ENCODE measurements around the gene ANK2.

ANK2 gene

GRCh38 chr4:113101669-113102068 is 52.2 kb downstream of the ANK2 start:
- DNase-seq: no peak

- DNase-seq: no peak
These were observed 54.1 kb downstream of the ANK2 start for GRCh38 chr4:113103556-113103955.

DNA sequence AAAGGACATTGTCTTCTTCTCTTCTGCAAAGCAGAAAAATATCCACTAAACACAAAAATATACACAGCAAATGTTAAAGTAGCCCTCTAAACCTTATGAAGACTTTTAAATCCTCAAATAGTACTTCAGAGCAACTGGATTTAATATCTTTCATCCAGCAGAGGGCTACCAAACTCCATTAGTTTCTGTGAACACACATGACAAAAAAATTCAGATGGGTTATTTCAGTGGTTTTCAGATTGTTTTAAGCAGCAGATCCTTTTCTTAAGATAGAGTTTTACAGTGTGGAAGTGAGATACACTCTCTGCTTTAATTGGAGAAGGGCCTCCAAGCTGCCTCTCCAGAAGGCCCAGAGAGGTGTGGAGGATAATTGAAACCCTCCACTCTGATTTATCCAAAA is 56.7 kb downstream of the ANK2 start:
- no peak for DNase-seq

- no peak for DNase-seq
These were observed 59.8 kb downstream of the ANK2 start for GRCh38 chr4:113109106-113109718.

- DNase-seq: no peak
These were observed 63.0 kb downstream of the ANK2 start for GRCh38 chr4:113112338-113112978.

GRCh38 chr4:113113151-113113550 is 63.7 kb downstream of the ANK2 start:
- no peak for DNase-seq

DNA sequence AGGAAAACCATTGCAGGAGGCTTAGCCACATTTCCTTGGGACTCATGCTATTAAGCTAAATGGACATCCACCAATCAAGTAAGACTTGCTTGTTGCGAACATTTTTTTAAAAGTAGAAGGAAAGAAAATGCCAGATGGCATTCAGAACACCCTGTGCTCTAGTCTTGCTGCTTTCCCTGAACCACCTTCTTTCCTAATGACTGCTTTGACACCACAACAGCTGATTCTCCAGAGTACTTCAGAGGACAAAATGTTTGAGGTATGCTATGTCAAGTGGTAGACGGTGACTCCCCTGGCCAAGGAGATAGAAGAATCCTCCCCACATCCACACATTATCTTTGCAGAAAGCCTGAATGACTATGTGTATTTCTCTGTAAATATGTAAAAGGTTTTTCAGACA is 65.4 kb downstream of the ANK2 start:
- no peak for DNase-seq

- DNase-seq: peak; percentile 81
These were observed 67.2 kb downstream of the ANK2 start for GRCh38 chr4:113116414-113117357.

DNA sequence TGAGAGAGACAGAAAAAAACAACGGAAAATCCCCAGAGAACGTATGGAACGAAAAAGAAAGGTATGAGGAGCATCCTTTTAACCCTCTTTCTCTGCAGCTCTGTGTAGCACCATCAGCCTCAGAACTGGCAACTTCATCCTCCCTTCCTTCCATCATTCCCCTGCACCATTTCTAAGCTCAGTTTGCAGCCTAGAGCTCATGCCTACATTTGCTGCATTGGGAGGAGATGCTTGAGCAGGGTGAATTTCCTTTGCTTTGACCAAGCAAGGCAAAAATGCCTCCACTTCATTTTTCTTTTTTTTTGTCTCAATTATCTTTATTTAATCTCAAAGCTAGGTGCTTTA is 67.9 kb downstream of the ANK2 start:
- no peak for DNase-seq

- no peak for DNase-seq
These were observed 72.6 kb downstream of the ANK2 start for GRCh38 chr4:113122066-113122465.

DNA sequence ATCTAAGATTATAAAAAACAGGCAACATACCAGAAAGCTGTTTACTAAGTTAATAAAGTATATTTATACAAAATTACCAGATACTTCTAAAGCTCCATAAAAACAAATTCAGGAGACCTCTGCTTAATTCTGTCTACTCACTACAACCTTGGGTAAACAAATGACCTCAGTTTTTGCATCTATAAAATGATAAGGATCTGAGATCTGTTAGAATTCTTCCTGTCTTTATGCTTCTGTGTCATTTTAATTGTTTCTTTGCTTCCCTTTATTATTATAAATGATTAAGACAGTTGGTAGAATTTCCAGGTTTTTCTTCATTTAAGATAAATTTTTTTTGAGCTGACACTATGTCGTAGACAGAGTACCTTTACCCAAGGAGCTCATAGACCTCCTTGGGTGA is 76.0 kb downstream of the ANK2 start:
- DNase-seq: no peak

DNA sequence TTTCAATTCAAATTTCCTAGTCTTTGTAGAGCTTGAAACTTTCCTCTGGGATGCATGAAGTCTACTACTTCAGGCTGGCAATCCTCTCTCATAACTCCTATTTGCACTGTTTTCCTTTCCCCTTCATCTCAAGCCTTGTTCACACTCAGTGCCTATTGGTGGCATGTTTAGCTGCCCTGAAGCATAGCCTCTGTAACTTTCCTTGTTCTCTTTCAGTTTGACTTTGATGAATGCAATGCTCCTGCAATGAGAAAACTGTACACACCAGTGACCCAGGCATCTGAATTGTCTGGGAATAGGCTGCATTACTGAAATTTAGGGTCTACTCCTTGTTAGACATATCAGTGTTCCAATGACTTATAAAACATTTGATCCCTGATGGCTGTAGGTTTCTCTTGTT is 81.7 kb downstream of the ANK2 start:
- no peak for DNase-seq

GRCh38 chr4:113131621-113132020 is 82.2 kb downstream of the ANK2 start:
- DNase-seq: no peak

- DNase-seq: peak; percentile 68
These were observed 92.5 kb downstream of the ANK2 start for GRCh38 chr4:113141901-113142346.

DNA sequence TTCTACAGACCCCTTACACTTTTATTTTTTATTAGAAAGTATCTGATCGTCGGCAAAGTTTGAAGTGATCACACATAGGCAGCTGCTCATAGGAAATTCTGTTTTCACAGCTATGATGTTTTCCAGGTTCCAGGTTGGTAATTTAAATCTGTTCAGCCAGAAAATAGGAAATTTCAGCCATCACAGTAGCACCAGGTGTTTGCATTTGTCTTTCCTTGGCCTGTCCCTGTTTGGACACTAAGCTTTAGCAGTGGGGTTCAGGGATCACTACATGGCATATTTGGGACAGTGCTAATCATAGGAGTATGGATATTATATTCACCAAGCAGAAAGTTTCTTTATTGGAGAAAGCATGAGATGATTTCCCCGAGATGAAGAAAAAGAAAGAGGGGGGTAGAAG is 92.9 kb downstream of the ANK2 start:
- no peak for DNase-seq

GRCh38 chr4:113144091-113144490 is 94.6 kb downstream of the ANK2 start:
- no peak for DNase-seq

DNA sequence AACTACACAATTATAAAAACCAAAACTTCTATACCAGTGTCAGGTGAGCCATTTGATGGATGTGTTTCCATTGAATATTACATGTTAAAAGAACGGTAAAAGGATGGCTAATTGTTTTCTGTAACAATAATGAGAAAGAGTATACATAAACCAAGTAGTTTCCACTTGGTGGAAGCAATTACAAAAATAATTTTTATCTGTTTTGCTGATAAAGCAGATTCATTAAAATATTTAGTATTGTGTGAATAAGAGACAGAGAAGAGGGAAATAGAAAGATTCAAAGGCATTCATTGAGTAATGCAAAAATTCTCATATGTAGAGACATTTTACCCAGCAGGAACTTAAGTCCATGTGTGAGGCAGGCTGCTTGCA is 95.7 kb downstream of the ANK2 start:
- DNase-seq: no peak

GRCh38 chr4:113145519-113146291 is 96.3 kb downstream of the ANK2 start:
- no peak for DNase-seq

DNA sequence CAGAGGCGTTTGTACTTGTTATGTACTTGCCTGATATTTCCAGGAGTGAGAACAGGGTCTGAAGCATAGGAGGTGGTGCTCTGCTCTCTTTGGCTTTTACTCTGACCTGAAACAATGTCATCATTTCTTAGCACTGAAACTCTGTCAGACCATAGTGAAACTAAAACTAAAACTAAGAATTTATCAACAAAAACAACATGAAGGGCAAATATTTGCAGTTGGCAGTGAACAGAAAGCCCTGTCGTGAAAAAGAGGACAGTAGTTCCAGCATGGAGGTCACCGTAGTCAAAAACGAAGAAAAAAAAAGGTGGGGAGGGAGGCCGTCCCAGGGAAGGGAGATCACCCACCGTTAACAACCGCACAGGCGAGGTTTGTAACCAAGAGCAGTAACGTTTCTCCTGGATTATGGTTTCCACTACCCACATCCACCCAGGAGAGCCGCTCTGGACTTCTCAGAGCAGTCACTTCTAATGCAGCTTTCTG is 97.5 kb downstream of the ANK2 start:
- no peak for DNase-seq

DNA sequence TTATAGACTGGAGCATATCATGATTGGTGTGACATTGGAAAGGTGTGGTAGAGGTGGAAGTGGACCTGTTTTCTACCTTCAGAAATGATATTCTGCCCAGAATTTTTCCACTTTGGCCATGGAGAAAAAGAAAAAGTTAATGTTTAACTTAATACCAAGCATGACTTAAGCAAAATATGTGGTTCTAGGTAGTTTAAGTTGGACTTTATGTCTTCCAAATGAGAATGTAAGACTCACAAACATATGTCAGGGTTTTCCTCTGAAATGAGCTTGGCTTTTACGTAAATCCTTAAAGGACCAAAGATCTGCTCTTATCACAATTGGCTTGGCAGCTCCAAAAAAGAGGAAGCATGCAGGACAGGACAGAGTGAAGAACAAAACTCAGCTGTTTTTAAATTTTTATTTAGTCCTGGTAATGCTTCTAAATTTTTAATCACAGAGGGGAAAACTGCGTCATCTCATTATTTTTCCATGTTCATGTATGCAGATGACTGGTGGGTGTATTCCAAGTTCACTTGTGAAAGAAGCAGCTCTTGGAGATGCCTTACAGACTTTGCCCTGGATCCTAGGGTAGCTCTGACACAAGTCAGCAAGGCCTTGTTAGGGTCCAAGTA is 98.2 kb downstream of the ANK2 start:
- no peak for DNase-seq

GRCh38 chr4:113148925-113149324 is 99.5 kb downstream of the ANK2 start:
- no peak for DNase-seq

DNA sequence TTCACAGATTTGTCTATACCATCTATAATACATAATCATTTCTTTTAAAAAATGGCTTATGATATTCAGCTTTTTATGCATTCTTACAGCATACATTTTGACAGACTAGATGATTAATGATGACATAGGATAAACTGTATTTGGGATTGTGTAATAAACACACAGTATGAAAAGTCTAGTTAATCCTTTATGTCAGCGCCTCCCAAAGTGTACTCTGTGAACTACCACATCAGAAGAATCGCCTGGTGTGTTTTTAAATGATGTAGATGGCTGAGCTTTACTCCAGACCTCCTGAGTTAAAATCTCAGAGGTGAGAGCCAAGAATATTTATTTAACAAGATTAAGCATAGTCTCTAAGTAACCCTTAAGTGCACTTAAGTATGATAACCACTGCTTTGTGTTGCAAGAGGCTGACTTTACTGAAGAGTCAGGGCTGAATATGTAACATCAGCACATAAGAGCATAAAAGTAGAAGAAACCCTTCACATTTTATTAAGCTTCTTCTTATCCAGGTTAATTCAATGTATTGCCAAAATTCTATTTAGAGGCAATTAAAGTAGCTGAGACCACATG is 104.2 kb downstream of the ANK2 start:
- peak; percentile 84 for DNase-seq
